GM12892 (cell line): Measurements from ENCODE around the gene HBG2.

Source experiments
- POLR2A ChIP-seq: IDR thresholded peaks from 2 replicates; pipeline ENCODE4 v1.6.1; 2011; ENCODE audit warnings: low read depth, low read length, control low read depth
- POLR2AphosphoS5 ChIP-seq: IDR thresholded peaks from 2 replicates; pipeline ENCODE4 v1.6.1; 2011; ENCODE audit warnings: low read depth, low read length, control low read depth
- TAF1 ChIP-seq: IDR thresholded peaks from 2 replicates; pipeline ENCODE4 v1.6.1; 2011; ENCODE audit warnings: low read depth, mild to moderate bottlenecking, control low read depth, low read length, borderline replicate concordance

- TF ChIP-seq POLR2A: no peak
- TF ChIP-seq POLR2AphosphoS5: no peak
- no peak for TF ChIP-seq TAF1
These were observed 45.7 kb upstream of the HBG2 start for GRCh38 chr11:5300251-5300650.
